Stimulated activated CD4-positive, alpha-beta T cell treated with anti-CD3 and anti-CD28 coated beads, Interleukin-12 subunit alpha, Interleukin-12 subunit beta, amount 100 ng/mL, for 48 hours (primary cell): ENCODE measurements around the gene CIAO2B.

ENCODE experiments used
- DNase-seq, 3 donors: peaks; one replicate each; pipeline ENCODE4 v3.0.0-alpha.2; 2020; ENCODE audit warnings: low read depth in 2 of 3, low spot score in 1 of 3

CIAO2B gene

DNA sequence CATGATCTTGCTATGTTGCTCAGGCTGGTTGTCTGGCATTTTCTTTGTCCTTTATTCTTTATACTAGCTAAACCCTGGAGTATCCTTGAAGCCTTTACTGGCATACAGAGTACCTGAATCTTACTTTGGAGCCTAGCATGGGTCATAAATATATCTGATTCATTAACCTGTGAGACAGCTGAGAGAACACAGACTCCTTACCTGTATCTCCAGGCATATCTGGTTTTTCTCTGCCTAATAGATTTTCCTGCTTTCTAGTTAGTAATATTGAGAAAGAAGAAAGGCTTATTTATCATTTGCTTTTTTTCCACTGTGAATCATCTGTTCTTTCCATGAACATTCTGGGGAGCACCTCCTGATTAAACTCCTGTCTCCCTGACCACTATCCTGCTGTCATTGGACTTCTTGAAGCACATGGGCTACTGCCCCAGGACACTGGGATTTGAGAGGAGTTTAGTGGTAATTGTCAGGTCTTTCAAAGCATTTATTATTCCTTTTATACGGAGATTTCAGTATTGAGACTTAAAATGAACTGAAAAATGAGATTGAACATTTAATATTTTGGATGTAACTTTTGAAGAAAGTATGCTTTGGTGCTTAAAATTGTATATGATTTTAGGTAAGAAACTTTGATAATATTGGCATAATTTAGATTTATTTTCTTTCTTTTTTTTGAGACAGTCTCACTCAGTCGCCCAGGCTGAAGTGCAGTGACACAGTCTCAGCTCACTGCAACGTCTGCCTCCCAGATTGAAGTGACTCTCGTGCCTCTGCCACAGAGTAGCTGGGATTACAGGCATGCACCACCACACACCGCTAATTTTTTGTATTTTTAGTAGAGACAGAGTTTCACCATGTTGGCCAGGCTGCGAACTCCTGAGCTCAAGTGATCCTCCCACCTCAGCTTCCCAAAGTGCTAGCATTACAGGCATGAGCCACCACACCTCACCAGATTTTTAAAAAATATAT is 45.3 kb downstream of the CIAO2B start:
- DNase-seq = no peak

DNA sequence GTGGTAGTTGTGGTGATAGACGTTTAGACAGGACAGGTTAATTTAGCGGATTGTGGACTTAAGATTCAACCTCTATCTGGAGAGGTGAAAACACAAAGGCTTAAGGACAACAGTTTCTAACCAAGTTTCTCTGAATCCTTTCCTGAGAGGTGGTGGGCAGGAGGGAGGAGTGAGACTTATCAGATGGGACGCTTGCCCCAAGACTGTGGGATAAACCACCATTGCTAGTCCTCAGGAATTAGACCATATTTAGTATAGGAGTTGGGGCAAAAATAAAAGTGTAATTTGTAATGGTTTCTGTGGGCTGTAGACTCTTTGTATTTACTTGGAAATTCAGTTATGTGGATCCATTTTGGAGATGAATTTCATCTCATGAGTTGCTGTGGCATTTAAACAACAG is 47.3 kb downstream of the CIAO2B start:
- no peak for DNase-seq

DNA sequence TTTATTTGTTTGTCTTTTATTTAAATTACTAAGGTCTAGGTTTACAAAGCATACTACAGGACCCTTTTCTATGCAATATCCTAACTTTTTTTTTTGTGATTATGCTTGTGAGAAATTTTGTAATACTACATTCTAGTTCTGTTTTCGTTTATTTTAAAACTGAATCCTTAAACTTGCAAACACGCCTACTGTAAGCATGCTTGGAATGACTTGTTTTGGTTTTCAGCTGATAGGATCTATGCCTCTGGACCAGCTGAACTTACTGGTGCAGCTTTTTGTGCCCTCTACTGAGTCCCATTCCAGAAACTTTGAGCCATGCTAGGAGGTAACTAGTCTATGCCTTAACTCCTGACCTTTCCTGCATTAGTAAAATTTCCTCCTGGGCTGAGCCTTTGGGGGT is 47.9 kb downstream of the CIAO2B start:
- DNase-seq = no peak

DNA sequence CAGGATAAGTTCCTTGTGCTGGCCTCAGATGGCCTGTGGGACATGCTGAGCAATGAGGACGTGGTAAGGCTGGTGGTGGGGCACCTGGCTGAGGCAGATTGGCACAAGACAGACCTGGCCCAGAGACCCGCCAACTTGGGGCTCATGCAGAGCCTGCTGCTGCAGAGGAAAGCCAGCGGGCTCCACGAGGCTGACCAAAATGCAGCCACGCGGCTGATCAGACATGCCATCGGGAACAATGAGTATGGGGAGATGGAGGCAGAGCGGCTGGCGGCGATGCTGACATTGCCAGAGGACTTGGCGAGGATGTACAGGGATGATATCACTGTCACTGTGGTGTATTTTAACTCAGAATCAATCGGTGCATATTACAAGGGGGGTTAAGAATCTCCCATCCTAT is 48.7 kb downstream of the CIAO2B start:
- DNase-seq = no peak

DNA sequence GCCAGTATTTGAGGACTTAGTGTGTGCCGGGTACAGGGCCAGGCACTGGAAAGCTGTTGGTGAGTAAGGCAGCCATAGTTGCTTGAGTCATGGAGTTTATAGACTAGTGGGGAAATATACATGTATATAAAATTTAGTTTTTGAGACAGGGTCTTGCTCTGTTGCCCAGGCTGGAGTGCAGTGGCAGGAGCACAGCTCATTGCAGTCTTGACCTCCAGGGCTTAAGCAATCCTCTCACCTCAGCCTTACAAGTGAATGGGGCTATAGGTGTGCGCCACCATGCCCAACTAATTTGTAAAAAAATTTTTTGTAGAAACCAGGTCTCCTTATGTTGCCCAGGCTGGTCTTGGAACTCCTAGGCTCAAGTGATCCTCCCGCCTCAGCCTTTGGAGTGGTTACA is 51.5 kb downstream of the CIAO2B start:
- no peak for DNase-seq
